Right renal cortex interstitium (tissue), 3 donors: ENCODE data around the gene MC1R. TPM values are rescaled to one million over a fixed set of nuclear protein-coding genes. Genes with fewer than 3 reads are reported as not detected.
"Not testable (repeated sequence)": the region's sequence is repeated elsewhere in the genome, so short reads cannot be mapped to it uniquely, and the experiment has no call there.

Source experiments
- DNase-seq, 3 donors: peaks; one replicate each; pipeline ENCODE4 v3.0.0-alpha.2; 2013; ENCODE audit warnings: low read depth in 3 of 3, low spot score in 2 of 3
- polyA plus RNA-seq, 3 donors: library from polyadenylated mRNA; unstranded; fragments of 120-200 nt; gene quantifications; one replicate each; pipeline ENCODE4 v1.2.1, GENCODE V29; 2013; ENCODE audit not compliant: insufficient read length in 3 of 3

MC1R gene
- polyA plus RNA-seq, 3 donors, result 1.9 to 3.2 (median 3.1) TPM

DNA sequence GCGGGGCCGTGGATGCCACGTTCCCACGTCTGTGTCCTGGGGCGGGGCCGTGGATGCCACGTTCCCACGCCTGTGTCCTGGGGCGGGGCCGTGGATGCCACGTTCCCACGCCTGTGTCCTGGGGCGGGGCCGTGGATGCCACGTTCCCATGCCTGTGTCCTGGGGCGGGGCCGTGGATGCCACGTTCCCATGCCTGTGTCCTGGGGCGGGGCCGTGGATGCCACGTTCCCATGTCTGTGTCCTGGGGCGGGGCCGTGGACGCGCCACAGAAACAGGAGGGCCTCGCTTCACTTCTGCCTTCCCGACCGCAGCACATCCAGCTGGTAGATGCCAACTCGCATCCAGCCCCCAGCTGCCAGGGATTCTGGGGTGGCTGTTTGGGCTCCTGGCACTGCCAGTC lies 15.4 kb downstream of the MC1R start:
- DNase-seq, result not testable (repeated sequence)

DNA sequence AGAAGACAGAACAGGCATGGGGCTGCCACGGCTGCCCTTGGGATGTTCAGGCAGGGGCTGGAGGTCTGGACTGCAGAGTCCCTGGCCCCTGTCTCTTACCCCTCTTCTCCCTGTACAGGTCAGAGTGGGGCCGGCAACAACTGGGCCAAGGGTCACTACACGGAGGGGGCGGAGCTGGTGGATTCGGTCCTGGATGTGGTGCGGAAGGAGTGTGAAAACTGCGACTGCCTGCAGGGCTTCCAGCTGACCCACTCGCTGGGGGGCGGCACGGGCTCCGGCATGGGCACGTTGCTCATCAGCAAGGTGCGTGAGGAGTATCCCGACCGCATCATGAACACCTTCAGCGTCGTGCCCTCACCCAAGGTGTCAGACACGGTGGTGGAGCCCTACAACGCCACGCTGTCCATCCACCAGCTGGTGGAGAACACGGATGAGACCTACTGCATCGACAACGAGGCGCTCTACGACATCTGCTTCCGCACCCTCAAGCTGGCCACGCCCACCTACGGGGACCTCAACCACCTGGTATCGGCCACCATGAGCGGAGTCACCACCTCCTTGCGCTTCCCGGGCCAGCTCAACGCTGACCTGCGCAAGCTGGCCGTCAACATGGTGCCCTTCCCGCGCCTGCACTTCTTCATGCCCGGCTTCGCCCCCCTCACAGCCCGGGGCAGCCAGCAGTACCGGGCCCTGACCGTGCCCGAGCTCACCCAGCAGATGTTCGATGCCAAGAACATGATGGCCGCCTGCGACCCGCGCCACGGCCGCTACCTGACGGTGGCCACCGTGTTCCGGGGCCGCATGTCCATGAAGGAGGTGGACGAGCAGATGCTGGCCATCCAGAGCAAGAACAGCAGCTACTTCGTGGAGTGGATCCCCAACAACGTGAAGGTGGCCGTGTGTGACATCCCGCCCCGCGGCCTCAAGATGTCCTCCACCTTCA lies 16.2 kb downstream of the MC1R start:
- no peak for DNase-seq

DNA sequence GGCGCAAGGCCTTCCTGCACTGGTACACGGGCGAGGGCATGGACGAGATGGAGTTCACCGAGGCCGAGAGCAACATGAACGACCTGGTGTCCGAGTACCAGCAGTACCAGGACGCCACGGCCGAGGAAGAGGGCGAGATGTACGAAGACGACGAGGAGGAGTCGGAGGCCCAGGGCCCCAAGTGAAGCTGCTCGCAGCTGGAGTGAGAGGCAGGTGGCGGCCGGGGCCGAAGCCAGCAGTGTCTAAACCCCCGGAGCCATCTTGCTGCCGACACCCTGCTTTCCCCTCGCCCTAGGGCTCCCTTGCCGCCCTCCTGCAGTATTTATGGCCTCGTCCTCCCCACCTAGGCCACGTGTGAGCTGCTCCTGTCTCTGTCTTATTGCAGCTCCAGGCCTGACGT lies 17.0 kb downstream of the MC1R start:
- DNase-seq, result not testable (repeated sequence)

DNA sequence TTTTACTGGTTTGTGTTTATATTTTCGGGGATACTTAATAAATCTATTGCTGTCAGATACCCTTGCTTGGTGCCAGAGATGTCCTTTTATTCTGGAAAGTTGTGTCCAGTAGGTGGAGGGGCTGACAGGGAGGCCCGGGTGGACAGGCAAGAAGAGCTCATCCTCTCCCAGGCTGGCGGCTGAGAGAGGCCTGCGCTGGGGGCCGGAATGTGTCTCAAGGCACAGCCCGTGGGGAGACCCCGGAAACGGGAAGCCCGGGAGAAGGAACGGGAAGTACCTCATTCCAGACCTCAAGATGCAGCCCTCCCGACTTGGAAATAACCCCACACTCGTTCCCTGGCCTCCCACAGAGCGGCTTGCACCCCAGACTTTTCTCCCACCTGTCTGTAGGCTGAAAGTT lies 17.4 kb downstream of the MC1R start:
- no peak for DNase-seq

DNA sequence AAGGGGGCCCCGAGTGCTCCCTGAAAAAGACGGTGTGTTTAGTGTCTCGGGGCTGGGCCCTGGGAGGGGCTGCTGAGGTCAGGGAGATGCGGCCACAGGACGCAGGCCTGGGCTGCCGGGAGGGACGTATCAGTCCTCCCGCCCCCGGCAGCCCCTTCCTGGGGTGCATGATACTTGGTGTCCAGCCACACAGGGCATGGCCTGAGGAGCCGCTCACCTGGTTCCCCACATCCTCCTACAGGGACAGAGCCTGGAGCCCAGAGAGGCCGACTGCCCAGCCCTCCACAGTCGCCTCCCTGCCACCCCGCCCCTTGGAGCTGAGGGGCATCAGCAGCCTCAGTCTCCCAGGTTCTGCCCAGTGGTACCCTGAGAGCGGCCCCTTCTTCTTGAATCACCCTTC lies 17.8 kb downstream of the MC1R start:
- DNase-seq, result no peak

DNA sequence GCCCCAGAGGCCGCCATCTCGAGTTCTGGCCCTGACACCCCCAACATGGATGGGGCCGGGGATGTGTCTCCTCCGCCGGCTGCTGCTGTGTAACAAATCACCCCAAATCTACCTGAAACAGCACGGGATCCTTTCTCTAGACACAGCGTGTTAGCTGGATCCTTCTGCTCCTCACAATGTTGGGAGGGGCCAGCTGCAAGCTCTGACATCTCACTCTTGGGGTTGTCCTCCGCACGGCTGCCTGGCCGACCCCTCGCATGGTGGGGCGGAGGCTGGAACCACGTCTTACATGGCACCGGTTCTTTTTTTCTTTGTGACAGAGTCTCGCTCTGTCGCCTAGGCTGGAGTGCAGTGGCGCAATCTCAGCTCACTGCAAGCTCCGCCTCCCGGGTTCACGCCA lies 18.3 kb downstream of the MC1R start:
- no peak for DNase-seq

DNA sequence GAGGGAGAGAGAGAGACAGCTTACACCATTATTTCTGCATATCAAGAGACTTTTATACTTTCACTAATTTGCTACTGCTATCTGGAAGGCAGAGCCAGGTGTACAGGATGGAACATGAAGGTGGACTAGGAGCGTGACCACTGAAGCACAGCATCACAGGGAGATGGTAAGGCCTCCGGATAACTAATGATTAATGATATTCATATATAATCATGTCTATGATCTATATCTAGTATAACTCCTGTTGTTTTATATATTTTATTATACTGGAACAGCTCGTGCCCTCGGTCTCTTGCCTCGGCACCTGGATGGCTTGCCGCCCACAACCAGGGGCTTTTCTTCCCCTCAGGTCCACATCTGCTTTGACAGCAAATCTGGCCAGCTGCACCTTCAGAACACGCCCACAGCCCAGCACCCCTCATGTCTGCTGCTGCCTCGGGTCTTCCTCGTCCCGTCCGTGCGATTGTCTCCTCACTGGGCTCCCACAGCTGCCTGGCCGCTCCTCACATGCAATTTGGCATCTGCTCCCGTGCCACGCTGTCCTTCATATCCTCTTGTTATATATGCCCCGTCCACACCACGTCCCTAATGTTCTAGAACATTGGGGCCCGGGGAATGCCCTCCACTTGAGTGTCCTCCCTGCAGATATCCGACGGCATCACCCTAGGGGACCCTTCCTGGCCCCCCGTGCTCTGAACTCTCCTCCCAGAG lies 19.7 kb downstream of the MC1R start:
- DNase-seq, result no peak

DNA sequence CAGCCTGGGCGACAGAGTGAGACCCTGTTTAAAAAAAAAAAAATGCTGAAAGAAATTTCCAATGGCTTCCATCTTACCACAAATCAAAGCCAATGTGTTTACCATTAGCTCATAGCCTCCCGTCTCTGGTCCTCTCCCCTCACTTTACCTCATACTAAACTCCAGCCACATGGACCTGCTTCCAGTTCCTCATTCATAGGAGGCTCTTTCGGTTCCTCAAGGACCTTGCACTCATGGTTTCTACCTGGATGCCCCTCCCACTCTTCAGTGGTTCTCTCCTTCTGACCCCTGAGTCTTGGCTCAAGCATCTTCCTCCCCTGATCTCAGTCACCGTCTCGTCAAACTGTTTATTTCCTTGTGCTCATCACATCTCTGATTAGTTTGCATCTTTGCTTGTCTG lies 26.1 kb downstream of the MC1R start:
- DNase-seq, result no peak

DNA sequence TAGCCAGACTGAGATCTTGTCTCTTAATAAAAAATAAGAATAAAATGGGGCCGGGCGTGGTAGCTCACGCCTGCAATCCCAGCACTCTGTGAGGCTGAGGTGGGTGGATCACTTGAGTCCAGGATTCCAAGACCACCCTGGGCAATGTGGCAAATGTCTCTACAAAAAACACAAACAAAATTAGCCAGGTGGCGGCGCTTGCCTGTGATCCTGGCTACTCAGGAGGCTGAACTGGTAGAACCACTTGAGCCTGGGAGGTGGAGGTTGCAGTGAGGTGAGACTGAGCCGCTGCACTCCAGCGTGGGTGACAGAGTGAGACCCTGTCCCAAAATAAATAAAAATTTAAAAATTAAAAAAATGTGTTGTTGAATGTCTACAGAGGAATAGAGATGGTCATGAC lies 27.0 kb downstream of the MC1R start:
- DNase-seq, result no peak

DNA sequence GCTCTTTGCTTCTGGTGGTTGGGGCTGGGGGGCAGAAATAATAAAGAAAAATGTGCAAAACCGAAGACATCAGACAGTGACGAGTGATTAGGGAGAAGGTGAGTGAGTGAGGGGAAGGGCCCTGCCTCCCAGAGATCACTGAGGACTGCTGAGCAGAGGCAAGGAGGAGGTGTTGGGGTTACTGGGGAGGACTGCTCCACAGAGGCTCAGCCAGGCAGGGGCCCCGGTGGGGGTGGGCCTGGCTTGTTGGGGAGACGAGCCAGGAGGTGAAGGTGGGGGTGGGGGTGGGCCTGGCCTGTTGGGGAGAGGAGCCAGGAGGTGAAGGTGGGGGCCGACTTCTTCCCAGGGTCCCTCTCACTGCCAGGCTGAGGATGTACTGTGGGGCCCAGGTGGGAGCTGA lies 27.9 kb downstream of the MC1R start:
- no peak for DNase-seq

DNA sequence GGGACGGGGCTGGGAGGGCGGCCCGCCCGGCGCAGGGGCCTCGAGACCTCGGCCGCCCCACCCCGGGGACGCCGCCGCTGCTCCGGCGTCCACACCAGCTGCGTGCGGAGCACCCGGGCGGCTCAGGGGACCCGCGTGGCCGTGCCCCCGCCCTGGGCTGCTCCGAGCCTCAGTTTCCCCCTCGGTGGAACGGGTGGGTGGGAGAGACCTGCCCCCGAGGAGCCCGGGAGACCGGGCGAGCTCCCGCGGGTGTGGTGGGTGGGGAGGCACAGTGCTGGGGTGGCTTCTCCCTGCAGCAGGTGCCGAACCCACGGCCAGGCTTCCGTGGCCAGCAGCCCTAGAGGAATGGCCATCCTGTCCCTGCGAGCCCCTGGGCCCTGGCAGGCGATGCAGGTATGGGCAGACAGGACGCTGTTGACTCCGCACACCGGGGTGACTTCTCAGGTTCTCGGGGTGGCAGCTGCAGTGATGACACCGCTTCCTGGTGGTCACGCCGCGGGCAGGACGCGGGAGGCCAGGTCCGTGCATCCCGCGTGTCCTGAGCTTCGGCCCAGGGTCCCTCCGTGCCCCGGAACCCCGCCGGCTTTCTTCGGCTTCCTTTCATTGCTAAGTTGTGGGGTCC lies 30.6 kb downstream of the MC1R start:
- no peak for DNase-seq

DNA sequence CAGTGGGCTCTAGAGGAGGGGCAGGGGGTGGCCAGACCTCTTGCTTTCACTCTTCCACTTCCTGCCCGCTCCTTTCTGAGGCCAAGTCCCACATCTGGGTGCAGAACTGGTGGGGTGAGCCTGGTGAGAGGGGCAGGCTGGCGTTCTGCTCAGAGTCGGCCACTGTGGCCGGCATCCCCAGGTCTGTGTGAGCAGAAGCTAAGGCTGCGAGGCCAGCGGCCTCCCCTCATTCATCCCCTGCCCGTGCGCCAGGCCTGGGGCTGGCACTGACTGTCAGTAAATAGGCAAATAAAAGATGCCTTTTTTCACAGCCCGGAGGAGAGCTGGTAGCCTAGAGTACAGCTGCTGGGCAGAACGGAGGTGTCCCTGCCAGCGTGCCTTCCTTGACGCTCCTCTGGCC lies 31.1 kb downstream of the MC1R start:
- no peak for DNase-seq

DNA sequence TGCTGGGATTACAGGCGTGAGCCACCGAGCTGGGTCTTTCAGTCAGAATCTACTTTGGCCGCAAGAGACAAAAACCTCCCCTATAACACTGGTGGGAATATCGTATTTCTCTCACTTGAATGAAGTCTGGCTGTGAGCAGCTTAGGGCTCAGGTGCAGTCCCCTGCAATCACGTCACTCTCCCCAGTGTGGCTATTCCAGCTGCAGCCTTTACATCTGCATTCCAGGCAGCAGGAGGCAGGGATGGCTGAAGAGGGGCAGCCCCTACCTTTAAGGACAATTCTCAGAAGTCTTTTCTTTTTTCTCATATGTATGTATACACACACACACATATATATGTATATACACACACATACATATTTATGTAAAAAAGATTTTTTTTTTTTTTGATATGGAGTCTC lies 32.8 kb downstream of the MC1R start:
- DNase-seq, result no peak

DNA sequence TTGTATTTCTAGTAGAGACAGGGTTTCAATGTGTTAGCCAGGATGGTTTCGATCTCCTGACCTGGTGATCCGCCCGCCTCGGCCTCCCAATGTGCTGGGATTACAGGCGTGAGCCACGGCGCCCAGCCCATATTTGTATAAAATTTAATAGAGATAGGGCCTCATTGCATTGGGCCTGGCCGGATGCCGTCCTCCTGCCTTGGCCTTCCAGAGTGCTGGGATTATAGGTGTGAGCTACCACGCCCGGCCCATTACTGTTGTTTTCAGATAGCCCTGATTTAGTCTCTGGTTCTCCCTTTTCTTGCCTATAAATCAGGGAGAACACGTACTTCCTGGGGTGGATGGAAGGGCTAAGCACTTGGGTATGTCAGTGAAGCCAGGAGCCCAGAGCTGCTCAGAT lies 33.4 kb downstream of the MC1R start:
- DNase-seq, result no peak

DNA sequence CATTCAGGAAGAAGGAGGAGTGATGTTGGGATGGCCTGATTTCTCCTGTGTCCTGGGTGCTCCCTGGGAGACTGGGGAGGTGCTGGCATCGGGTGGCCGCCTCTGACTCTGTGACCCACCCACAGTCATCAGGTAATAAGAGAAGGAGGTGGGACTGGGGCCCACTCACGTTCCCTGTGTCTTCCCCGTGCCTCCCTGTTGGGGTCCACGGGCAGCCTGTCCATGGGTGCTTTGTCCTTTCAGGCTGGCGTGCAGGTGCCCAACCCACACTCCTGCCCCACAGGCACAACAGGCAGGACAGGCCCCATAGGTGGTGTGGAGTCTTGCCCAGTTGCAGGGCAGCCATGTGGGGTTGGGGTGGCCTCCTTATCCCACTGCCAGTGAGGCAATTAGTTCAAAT lies 33.9 kb downstream of the MC1R start:
- no peak for DNase-seq

DNA sequence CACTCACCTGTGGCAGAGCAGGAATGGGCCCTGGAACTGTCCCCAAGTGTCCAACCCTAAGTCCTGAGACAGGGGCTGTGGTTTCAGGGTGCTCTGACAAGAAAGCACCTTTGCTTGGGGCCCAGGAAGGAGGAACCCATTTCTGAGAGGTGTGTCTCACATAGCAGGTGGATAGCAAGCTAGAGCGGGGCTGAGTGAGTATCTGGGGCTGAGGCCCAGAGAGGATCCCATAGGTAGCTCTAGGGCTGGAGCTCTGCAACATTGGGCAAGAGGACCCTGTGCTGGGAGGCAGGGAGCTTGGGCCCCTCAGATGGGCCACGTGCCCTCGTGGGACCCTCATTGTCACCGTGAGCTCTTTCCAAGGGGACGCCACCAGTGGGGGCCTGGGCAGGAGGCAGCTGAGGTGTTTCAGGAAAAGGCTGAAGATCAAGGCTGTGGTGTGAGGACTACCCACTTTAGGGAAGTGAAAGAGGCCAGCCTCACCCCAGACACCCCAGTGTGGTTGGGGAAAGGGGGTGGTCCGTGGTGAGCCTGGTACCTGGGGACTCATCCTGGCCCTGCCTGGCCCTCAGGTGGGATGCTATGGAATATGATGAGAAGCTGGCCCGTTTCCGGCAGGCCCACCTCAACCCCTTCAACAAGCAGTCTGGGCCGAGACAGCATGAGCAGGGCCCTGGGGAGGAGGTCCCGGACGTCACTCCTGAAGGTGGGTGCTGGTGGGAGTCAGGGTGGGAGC lies 35.2 kb downstream of the MC1R start:
- no peak for DNase-seq

DNA sequence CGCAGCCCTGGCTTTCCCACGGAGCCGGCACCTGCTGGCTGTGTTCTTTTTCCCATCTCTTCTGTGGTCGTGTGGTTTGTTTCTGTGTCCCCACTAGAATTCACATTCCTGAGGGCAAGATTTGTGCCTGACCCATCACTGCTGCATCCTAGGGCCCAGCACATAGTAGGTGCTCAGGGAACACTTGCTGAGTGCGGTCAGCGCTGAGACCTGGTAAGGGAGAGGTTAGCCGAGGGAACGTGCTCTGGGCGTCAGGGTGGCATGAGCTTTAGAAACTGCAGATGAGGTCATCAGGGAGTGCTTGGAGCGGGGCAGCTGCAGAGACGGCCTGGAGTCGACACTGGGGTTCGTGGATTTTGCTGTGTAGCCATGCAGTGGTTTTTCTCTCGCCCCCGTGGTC lies 35.8 kb downstream of the MC1R start:
- DNase-seq, result no peak

DNA sequence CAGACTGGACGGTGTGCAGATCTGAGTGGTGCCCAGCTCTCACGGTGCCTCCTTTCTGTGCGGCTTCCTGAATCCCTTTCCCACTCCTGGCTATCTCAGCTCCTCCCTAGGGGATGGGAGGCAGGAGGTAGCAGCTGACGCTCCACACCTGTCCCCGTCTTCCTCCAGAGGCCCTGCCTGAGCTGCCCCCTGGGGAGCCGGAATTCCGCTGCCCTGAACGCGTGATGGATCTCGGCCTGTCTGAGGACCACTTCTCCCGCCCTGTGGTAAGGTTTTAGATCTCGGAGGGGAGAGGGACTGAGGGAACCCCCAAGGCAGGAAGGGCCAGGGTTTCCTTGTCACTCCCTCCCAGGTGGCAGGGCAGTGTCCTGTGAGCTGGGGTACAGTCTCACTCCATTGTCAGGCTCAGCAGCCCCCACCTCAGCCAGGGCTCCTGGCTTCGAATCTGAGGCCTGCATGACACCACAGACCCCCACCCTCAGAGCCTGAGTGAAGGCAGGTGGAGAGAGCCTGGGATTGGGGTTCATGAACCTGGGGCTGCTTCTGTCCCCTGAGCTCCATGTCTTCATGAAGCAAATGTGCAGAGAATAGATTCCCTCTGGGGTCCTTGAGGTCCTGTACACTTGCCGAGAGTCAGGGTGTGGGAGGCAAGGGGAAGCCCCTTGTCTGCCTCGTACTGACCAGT lies 36.5 kb downstream of the MC1R start:
- DNase-seq, result no peak

DNA sequence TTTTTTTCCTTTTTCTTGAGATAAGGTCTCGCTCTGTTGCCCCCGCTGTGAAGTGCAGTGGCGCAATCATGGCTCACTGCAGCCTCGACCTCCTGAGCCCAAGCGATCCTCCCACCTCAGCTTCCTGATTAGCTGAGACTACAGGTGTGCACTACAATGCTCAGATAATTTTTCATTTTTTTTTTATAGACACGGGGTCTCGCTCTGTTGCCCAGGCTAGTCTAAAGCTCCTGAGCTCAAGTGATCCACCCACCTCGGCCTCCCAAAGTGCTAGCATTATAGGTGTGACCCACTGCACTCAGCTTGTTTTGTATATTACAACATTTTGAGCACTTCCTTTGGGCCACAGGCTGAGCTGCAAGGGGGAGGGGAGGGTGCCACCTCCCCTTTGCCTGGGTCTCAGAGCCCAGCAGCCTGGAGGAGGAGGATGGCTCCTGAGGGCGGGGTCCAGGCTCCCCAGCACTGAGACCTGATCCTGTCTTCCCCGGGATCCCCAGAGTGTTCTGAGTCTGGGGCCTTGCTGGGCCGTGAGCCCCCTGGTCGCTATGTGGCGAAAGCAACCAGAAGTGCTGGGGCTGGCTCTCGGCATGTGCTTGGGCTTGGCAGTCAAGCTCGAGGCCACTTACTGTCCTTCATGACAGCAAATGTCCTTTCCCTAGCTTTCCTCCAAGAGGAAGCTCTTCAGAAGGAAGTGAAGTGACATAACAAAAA lies 38.0 kb downstream of the MC1R start:
- no peak for DNase-seq
